NCI-H1417 treated with DMSO at 0.1 percent for 48 hours (cell line): Measurements from ENCODE around the gene THBS2.
"Not testable (repeated sequence)": the region's sequence is repeated elsewhere in the genome, so short reads cannot be mapped to it uniquely, and the experiment has no call there.

ENCODE experiments used
- DNase-seq: peaks from one replicate; lab custom pipeline; 2025; lab: John Stamatoyannopoulos, UW

Gene THBS2

DNA sequence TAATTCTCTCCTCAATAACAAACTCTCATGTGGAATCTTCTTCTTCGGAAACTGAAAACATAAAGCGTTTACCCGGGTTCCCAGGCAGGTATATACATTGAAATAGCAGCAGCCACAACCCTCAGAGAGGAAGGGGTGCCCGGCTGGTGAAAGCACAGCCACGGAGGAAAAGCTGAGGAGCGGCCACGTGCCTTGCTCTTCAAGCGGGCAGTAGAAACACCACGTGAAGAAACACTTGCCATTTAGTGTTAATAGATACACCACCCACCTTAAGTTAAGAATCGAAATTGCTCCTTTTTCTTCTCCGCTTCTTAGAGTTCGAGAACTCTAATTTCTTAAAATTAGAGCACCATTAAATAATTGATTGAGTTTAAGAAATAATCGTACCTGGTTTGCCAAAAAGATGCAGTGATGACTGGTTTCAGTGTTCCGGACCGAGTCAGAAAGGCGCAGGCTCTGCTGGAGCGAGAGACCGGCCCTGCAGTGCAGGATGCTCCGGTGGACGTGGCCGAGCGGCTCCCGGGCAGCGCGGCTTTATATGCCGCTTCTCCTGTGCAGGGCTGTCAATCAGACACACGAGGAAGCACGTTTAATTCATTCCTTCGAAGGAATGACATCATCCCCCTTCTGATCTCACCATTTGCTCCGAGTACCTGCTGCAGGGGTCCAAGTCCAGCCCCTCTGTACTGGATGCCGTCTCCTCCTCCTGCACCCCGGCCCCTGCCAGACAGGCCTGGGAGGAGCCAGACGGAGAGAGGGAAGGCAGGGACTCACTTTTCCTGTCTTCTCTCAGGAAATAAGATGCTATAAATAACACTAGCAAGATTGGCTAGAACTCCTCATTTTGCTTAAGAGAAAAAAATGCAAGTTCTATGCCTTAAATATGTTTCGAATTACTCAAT lies at the start of gene THBS2:
THBS2 (minus strand) TSS at position 510 of the 902 bp plus-strand sequence. CDS start 3,062 bp downstream, outside the sequence.
- DNase-seq: no peak

GRCh38 chr6:169302716-169303115 lies 49.1 kb upstream of the THBS2 start:
- no peak for DNase-seq

- no peak for DNase-seq
Measured at GRCh38 chr6:169302255-169302654, 48.6 kb upstream of the THBS2 start.

DNA sequence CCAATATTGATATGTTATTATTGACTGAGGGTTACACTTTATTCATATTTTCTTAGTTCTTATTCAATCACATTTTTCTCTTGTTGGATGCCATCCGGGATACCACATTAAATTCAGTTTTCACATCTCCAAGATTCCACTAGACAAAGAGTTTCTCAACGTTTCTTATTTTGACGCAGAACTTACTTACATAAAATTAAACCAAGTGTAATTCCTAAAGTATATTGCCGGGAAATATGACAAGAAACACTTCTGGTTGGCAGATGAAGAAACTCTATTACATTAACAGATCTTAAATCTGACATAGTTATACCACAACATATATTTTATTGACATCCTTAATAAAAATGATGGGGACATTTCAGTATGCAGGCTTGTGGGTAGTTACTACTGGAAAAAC lies 47.3 kb upstream of the THBS2 start:
- no peak for DNase-seq

GRCh38 chr6:169298626-169299025 lies 45.0 kb upstream of the THBS2 start:
- DNase-seq: not testable (repeated sequence)

- DNase-seq: no peak
Measured at GRCh38 chr6:169296622-169297021, 43.0 kb upstream of the THBS2 start.

DNA sequence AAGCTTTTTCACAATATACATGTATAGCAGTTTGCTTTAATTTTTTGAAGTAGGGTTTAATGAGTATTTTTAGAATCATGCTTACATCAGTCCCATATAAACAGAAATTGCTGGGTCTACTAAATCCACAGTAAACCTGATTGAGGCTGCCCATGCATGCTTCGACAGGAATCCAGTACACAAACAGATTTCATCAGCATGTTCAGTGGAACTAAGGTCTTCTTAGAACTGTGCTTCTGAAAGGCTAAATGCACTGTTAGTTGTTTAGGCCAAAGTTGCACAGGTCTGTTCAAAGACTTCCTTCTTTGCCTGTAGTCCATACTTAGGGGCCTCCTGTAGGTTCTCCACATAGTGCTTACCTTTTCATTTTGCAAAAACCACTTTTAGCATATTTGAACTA lies 42.5 kb upstream of the THBS2 start:
- DNase-seq: no peak

DNA sequence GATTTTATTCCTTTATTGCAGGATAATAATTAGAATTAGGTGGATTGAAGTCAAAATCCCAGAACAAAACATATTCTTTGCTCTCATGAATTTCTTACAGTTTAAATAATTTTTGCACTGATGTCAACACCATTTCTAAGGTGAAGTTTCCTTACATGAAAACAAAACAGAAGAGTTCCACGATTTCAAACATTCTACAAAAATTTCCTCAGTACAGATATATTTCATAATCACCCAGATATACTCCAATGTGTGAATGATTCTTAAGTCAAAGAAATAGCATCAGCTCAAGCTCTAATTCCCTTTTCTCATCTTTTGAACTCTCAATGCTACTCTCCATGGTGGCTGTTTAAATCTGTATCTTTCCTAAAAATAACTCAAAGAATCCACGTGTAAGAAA lies 39.5 kb upstream of the THBS2 start:
- DNase-seq: no peak

DNA sequence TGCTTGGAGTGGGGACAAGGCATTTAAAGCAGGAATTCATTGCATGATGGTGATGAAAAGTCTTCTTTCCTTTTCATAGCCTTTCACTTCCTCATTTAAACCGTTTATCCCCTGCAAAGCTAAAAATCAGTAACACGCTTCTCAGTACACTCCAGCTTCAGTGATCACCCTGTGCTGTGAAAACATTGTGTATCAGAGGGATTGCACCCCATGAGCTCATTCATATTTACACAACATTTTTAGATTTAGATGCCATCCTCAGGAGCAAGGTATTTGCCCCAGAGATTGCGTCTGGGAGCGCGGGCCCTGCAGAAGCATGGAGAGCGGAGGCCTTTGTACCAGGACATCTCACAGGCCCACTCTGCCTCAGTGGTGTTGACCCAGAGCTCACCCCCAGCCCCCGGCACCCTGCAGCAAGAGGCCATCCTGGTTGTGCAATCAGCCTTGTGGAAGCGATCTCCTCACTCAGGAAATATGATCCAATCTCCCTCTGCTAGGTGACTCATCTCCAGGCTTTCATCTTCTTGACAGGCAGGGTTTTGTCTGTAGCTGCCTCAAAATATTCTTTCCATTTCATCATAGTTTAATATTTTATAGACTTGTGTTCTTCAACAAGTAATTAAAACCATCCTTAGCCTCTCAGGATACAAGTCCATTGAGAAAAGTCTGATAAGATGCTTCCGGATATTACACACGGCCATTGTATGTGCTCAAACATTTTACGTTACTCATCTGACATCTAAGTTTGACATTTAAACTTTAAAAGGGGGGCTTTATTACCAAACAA lies 38.9 kb upstream of the THBS2 start:
- DNase-seq: no peak

- DNase-seq: no peak
Measured at GRCh38 chr6:169291646-169292337, 38.1 kb upstream of the THBS2 start.

GRCh38 chr6:169291148-169291547 lies 37.5 kb upstream of the THBS2 start:
- DNase-seq: no peak

DNA sequence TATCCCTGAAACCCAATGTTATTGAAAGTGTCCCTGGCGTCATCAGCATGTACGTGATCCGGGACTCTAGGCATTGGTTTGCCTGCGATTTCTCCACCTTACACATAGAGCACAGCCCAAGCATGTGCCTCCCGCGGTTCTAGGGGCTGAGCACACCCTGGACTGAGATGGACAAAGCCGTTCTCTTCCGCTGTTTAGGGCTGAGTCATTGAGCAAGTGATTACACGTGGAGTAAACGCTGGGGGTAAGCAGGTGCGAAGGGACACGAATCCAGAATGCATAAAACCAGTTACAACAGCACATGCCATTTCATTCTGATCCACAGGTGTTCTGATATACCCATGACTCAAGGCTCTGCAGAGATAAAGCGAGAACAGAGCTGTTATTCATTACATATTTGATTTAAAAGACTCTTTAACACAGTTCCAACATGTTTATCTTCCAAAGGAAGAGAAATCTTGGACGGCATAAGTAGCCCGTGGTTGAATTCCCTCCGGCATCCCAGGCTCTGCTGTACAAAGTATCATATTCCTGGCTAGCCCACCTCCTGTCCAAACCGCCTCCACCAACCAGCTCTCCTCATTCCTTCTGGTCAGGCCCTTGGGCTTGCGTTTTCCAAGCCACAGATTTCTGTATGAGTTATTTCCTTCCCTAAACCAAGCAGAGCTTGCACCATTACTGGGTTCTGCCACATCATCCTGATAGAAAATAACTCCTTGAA lies 36.1 kb upstream of the THBS2 start:
- no peak for DNase-seq

DNA sequence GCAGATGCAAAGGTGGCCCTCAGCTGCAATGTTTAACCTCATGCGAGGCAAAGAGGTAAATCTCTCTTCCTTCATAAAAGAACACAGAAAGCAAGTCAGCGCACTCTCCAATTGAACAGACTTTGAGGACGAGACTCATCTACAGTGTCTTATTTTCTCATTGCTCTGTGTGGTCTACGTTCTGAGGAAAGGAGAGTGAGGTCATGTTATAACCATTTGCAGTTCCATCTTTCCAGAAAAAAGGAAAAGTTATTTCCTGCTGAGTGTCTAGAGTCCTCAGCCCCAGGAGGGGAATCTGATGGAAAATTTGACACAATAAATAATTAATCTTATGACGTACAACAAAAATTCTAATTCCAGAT lies 35.6 kb upstream of the THBS2 start:
- no peak for DNase-seq

DNA sequence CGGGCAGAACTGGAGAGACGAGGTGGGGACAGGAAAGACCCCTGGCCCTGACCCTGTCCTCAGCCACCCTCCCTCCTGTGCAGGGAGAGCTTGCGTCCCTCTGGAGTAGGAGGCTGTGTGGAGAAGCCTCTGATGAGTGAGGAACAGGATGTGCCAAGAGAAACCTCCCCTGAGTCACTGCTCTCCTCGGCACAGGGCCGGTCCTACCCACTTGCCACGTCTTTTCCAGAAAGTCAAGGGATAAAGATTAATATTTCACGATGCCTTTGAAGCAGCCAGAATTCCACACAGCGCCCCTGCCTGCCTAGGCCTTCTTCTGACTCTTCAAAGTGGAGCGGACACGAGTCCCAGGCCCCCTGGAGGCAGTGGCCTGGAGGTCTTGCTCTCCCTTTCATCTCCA lies 34.9 kb upstream of the THBS2 start:
- DNase-seq: no peak

- DNase-seq: no peak
Measured at GRCh38 chr6:169287675-169288074, 34.0 kb upstream of the THBS2 start.

DNA sequence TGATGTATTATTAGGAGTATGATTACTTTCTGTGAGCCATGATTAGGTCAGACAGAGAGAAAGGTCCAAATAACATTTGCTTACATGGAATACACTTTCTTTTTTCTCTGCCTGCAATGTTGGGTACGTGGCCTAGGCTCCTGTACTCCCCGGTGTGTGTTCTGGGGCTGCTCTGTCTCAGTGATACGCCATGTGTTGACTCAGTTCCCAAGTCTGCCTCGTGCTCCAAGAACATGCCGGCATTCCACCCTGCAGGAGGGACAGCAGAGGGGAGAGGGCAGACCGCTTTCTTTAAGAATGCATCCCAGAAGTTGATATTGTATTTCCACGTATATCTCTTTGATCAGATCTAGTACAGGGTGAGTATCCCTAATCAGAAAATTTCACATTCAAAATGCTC lies 33.3 kb upstream of the THBS2 start:
- no peak for DNase-seq

- no peak for DNase-seq
Measured at GRCh38 chr6:169285165-169285564, 31.5 kb upstream of the THBS2 start.

DNA sequence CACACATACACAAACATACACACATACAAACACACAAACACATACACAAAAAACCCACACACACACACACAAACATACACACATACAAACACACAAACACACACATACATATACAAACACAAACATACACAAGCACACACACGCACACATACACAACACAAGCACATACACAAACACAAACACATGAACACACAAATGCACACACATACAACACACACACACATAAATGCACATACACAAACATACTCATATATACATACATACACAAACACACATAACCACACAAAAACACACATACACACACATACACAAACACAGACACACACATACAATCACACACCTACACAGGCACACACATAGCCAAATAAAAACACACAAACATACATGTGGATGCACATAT lies 30.3 kb upstream of the THBS2 start:
- DNase-seq: no peak

- DNase-seq: no peak
Measured at GRCh38 chr6:169282043-169282442, 28.4 kb upstream of the THBS2 start.

DNA sequence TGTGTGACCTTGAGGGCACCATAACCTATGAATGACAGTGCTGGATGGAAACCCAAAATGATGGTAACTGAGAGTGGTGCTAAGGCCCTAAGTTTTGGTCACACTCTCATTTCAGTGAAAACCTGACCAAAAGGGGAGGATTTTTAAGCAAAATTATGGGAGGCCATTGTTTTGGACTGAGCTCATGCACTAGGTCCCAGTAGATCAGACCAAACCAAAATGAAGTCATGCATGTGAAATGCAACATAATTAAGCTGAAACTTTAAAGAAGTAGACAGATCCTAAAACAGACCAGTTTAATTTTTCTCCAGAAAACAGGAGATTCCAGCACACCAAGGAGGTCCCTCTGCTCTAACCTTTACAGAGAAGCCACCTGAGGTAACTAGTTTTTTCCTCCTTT lies 24.0 kb upstream of the THBS2 start:
- DNase-seq: no peak

DNA sequence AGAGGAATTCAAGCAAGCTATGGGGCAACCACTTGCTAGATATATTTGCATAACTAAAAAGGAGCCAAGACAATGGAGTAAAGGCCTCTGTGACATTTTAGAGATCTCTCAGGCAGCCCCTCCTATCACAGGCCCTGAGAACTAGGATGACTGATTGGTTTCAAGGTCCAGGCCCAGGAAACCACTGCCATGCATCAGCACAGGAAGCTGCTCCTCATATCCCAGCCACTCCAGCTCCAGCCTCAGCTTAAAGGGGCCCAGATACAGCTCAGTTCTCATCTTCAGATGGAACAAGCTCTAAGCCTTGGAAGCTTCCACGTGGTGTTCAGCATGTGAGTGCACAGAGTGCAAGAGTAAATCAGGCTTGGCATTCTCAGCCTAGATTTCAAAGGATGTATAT lies 21.1 kb upstream of the THBS2 start:
- no peak for DNase-seq

DNA sequence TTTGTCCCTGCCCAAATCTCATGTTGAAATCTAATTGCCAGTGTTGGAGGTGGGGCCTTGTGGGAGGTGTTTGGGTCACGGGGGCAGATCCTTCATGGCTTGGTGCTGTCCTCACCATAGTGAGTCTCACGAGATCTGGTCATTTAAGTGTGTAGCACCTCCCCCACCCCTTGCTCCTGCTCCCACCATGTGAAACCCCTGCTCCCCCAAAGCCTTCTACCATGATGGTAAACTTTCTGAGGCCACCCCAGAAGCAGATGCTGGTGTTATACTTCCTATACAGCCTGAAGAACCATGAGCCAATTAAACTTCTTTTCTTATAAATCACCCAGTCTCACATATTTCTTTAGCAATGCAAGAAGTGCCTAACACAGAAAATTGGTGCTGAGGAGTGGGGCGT lies 19.9 kb upstream of the THBS2 start:
- DNase-seq: no peak
